Cardiac fibroblast (primary cell): ENCODE results near the gene TSPYL4.

ENCODE experiments used
- DNase-seq, 2 donors: peaks; one replicate each; pipeline versions ENCODE4 v3.0.0 to v3.0.0-alpha.2; 2010; ENCODE audit warnings: low read depth in 2 of 2
- H3K4me3 ChIP-seq, 2 donors: replicated peaks in 1 of 2; 1 replicate in 1 of 2; 2 replicates in 1 of 2; pipeline ENCODE4 v1.5.1; 2011; ENCODE audit warnings: low read depth in 2 of 2, low read length in 2 of 2, mild to moderate bottlenecking in 2 of 2, moderate library complexity in 1 of 2
- TF ChIP-seq, protein P1 (sequence below): IDR thresholded peaks from one replicate; pipeline ENCODE4 v1.5.1; 2011; ENCODE audit warnings: low read depth, mild to moderate bottlenecking, low read length, inconsistent platforms

Gene TSPYL4

DNA sequence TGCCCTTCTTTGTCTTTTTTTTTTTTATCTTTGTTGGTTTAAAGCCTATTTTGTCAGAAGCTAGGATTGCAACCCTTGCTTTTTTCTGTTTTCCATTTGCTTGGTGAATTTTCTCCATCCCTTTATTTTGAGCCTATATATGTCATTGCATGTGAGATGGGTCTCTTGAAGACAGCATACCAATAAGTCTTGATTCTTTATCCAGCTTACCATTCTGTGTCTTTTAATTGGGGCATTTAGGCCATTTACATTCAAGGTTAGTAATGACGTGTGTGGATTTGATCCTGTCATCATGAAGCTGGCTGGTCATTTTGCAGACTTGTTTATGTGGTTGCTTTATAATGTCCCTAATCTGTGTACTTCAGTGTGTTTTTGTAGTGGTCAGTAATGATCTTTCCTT is 9.5 kb upstream of the TSPYL4 start:
- no peak overlapping the region for H3K4me3 ChIP-seq
- TF ChIP-seq, protein P1, sequence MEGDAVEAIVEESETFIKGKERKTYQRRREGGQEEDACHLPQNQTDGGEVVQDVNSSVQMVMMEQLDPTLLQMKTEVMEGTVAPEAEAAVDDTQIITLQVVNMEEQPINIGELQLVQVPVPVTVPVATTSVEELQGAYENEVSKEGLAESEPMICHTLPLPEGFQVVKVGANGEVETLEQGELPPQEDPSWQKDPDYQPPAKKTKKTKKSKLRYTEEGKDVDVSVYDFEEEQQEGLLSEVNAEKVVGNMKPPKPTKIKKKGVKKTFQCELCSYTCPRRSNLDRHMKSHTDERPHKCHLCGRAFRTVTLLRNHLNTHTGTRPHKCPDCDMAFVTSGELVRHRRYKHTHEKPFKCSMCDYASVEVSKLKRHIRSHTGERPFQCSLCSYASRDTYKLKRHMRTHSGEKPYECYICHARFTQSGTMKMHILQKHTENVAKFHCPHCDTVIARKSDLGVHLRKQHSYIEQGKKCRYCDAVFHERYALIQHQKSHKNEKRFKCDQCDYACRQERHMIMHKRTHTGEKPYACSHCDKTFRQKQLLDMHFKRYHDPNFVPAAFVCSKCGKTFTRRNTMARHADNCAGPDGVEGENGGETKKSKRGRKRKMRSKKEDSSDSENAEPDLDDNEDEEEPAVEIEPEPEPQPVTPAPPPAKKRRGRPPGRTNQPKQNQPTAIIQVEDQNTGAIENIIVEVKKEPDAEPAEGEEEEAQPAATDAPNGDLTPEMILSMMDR: no peak
- no peak for DNase-seq

DNA sequence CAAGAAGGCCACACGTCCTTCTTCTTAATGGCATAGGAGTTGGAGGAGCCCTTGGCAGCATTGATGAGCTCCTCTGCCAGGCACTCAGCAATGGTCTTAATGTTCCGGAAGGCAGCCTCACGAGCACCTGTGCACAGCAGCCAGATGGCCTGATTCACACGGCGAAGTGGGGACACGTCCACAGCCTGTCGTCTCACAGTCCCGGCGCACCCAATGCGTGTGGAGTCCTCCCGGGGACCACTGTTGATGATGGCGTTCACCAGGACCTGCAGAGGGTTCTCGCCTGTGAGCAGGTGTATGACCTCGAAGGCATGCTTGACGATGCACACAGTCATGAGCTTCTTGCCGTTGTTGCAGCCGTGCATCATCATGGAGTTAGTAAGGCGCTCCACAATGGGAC is 4.6 kb upstream of the TSPYL4 start:
- TF ChIP-seq, protein P1: no peak
- H3K4me3 ChIP-seq: no peak overlapping the region
- no peak for DNase-seq

DNA sequence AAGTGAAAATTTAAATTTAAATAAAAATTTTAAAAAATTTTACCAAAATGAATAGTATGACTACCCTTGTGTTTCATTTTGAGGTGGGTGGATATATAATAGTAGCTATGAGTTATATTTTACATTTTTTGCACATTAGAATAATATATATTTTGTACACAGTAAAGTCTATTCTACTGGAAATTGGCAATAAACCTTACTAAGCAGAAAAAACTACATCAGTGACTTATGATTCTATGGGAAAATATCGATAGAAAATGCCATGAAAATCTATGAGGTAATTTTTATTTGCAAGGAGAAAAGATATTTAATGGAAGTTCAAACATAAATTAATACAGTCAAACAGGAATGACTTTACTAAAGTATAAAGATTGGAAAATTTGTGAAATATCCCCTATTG is 2.8 kb upstream of the TSPYL4 start:
- TF ChIP-seq, protein P1: no peak
- no peak for DNase-seq
- H3K4me3 ChIP-seq: no peak overlapping the region

DNA sequence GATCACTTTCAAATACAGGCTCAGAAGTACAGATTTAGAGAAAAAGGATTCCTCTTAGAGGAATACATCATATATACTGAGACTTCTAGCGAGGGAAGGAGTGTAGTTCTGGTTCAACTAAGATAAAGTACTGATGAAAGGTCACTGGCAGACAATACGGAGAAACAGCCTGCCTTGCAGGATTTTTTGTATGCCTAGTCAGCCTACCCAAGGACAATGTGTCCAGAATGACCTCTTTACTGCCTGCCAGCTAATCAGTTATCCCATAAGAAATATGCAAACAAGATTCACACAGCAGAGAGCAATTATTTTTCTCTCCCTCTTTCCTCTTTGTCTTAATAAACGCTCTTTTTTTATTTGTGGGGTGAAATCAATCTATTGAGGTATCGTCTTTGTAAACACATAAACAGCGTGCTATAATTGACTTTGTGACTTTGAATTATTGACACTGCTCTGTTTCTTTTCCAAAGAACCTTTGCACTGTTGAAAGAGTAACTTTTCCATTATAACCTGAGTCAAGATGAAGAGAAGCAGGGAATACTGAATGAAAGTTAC is 1.4 kb upstream of the TSPYL4 start:
- TF ChIP-seq, protein P1: no peak
- H3K4me3 ChIP-seq: no peak overlapping the region
- peak in 1 of 2 donors; percentile 44 for DNase-seq

DNA sequence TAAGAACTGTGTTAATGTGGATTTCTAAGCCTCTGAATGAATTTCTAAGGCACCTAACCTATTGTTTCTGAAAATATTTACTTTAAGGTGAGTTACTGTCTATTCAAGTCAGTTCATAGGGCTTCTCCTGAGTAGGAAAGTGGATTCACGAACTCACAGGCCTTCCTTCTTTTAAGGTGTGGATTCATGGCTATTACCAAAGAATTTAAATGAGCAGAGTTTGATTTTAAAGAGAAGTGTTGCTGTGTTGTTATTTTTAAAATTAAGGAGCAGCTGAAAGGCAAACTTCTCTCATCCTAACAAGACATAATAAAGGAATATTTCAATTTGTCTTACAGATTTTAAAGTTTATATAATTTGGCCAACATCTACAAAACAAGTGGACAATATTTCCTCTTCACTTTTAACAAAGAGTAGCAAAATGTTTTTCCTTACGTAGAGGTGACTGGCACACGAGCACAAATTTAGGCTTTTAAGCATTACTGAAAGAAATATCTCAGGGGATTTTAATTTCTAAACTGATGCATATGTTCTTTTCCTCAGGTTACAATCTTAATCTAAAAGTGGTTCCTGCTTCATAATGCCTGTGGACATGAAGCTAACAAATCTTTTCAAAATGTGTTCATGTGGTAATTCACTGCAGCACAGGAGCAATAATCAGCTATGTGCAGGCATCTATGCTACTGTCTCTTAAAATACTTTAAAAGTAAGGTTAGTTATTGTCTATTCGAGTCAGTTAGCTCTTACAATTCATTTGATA is 602 bp upstream of the TSPYL4 start:
- no peak for DNase-seq
- TF ChIP-seq, protein P1: no peak
- H3K4me3 ChIP-seq: peak overlapping the region; percentile 98 to 100

DNA sequence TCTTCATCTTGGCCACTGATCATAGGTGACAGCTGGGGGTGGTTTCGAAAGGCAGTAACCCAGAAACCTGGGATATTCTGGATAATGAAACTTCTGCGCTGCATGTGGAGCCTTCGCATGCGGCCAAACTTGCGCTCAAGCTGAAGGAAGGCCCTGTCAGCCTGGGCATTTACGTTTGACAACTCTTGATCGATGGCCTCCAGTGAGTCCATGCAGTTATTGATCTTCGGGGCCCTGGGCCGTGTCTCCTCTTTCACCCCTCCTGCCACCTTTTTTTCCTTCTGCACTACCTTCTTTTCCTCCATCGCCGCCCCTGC is 729 bp downstream of the TSPYL4 start:
- H3K4me3 ChIP-seq: peak overlapping the region; percentile 98 to 100
- TF ChIP-seq, protein P1: no peak
- DNase-seq: no peak
